Measurements from ENCODE around the gene RADIL. TPM values are rescaled to one million over a fixed set of nuclear protein-coding genes. Genes with fewer than 3 reads are reported as not detected.
A peak's percentile ranks its signal among the peaks of the same experiment; 100 is the strongest.

RADIL gene
- total and polyA plus RNA-seq, 9 of the 15 experiments (the other 6 are each of a cell fraction or from before 2014, with no cell fraction given) = 0.06 to 8.1 (median 1.9) TPM; not detected in 1

DNA sequence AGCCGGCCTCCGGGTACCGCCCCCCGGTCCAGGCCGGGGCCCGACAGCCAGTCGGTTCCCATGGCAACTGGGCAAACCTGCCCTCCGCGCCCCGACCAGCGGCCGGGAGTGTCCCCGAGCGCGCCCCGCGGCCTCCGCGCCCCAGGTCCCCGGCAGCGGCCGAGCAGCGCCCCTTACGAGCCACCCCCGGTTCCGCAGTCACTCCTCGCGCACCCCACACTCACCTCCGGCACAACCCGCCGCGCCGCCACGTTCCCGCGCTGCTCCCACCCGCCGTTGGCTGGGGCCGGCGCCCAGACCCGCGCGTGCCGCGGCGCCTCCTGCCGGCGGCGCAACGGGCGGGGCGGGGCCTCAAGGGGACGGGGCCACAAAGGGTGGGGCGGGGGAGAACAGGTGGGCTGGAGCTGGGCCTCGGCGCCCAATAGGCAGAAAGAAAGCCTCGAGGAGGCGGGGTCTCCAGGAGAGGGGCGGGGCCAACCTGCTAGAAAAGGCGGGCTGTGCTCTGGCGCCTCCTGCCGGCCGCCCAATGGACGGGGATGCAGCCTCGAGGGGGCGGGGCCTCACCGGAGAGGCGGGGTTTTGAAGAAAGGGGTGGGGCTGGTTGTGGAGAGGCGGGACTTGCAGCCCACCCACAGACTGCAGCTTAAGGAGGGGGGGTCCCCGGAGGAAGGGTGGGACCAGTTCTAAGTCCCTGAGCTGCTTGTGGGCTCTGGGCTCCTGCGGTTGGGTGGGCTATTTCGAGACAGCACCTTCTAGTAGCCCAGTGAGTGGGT, at the start of gene RADIL (continued):
- TF ChIP-seq, protein P1, sequence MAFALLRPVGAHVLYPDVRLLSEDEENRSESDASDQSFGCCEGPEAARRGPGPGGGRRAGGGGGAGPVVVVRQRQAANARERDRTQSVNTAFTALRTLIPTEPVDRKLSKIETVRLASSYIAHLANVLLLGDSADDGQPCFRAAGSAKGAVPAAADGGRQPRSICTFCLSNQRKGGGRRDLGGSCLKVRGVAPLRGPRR (CRISPR knock-in tag; IDR thresholded peaks at IDR 0.05) = no peak
- TF ChIP-seq CHCHD3 (CRISPR knock-in tag; IDR thresholded peaks at IDR 0.05) (no peak), MCM2 (IDR thresholded peaks at IDR 0.05; ENCODE audit: low read depth) (no peak), EHMT2 (IDR thresholded peaks at IDR 0.05) (no peak), BACH1 (tag; IDR thresholded peaks at IDR 0.05) (no peak), ZNF449 (CRISPR knock-in tag; IDR thresholded peaks at IDR 0.05) (no peak)

DNA sequence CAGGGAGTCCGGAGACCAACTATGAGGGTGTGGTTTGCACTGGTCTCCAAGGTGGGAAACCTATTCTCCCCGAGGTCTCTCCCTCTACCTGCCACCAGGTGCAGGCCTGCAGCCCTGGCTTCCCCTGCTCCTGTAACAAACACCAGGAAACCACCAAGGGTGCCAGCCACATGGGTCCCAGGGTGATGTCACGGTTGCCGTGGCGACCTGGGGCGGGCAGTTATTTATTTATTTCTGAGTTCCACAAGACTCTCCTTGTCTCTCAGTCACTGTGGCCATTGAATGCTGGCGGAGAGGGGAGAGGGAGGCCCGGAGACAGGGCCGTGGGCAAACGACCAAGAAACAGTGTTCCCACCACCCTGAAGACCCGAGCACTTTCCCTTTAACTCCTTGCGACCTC, 48.4 kb upstream of the RADIL start:
- FAIRE-seq = no peak
- no peaks in the 10 kb centered on the region; a peak in 1 of 5 replicates for H3K4me1 ChIP-seq (replicated peaks in 1 of 2; ENCODE audit: control insufficient read depth in 2 of 2, insufficient read depth in 2 of 2, low read length in 2 of 2)
- peak in 2 of 4 experiments; percentile 7 for DNase-seq (ENCODE audit: extremely low read depth in 1 of 4, low spot score in 3 of 4)
- H3K9ac ChIP-seq (ENCODE audit: insufficient read depth in 1 of 2, low read depth in 2 of 2, low read length in 2 of 2) = no peak overlapping the region
- no peaks in the 10 kb centered on the region for H3K9me3 ChIP-seq (replicated peaks; ENCODE audit: control insufficient read depth, insufficient read depth, low read depth, low read length)
- H3K27me3 ChIP-seq (ENCODE audit: control insufficient read depth in 2 of 2, insufficient read depth in 2 of 2, low read length in 2 of 2) = peaks cover 14 to 53% of the 10 kb centered on the region in 2 experiments
- no peaks in the 10 kb centered on the region for H4K20me1 ChIP-seq (replicated peaks; ENCODE audit: control insufficient read depth, insufficient read depth, low read length)
- H2AFZ ChIP-seq (ENCODE audit: low read depth, low read length) = no peak overlapping the region
- TF ChIP-seq HNRNPLL (IDR thresholded peaks at IDR 0.05; ENCODE audit: low read depth, low read length, poor library complexity, severe bottlenecking) = no peak
- TF ChIP-seq ZBED1 (IDR thresholded peaks at IDR 0.05) = no peak
- TF ChIP-seq RFX1 (IDR thresholded peaks at IDR 0.05) = peak; percentile 69
- TF ChIP-seq TEAD1 (CRISPR knock-in tag; IDR thresholded peaks at IDR 0.05) = no peak
- TF ChIP-seq SP1 (CRISPR knock-in tag; IDR thresholded peaks at IDR 0.05) = no peak
- TF ChIP-seq HSF4 (CRISPR knock-in tag; IDR thresholded peaks at IDR 0.05; ENCODE audit: borderline replicate concordance) = no peak
- ChIA-PET POLR2A (no interaction called here), CTCF (ENCODE audit: low intra/inter-chr PET ratio) (no interaction called here)
- no peaks in the 10 kb centered on the region for H3K79me2 ChIP-seq (ENCODE audit: control insufficient read depth, insufficient read depth, low read length)
- no TSS peak for BruUV-seq (replicated peaks)
- intact Hi-C loops (cut with micrococcal nuclease) = no loop called here
- ATAC-seq = no peak
- no peaks in the 10 kb centered on the region for H3K36me3 ChIP-seq (ENCODE audit: control insufficient read depth, insufficient read depth, low read length)
- H3K9me1 ChIP-seq (ENCODE audit: control insufficient read depth, insufficient read depth, low read length) = no peaks in the 10 kb centered on the region
- no peak overlapping the region for H3K4me2 ChIP-seq (ENCODE audit: insufficient read depth, low read length)
- 7% methylated on average over 12 of the region's 12 CpGs for WGBS (ENCODE audit: insufficient coverage, low coverage, missing lambda C conversion rate)
- no peak overlapping the region for H3K4me3 ChIP-seq
- in situ Hi-C loops (cut with MboI) = no loop called here
- no peak overlapping the region for H3K27ac ChIP-seq (ENCODE audit: extremely low read depth, low read depth, low read length)
